CD4-positive, alpha-beta T cell treated with Interleukin-1 beta for 1 hour (primary cell): ENCODE results near the gene C18orf32.
A peak's percentile ranks its signal among the peaks of the same experiment; 100 is the strongest.
"Not testable (repeated sequence)": the region's sequence is repeated elsewhere in the genome, so short reads cannot be mapped to it uniquely, and the experiment has no call there.

Source experiments
- DNase-seq, 2 donors: peaks; one replicate each; pipeline ENCODE4 v3.0.0-alpha.2; 2020 to 2022

The C18orf32 gene

DNA sequence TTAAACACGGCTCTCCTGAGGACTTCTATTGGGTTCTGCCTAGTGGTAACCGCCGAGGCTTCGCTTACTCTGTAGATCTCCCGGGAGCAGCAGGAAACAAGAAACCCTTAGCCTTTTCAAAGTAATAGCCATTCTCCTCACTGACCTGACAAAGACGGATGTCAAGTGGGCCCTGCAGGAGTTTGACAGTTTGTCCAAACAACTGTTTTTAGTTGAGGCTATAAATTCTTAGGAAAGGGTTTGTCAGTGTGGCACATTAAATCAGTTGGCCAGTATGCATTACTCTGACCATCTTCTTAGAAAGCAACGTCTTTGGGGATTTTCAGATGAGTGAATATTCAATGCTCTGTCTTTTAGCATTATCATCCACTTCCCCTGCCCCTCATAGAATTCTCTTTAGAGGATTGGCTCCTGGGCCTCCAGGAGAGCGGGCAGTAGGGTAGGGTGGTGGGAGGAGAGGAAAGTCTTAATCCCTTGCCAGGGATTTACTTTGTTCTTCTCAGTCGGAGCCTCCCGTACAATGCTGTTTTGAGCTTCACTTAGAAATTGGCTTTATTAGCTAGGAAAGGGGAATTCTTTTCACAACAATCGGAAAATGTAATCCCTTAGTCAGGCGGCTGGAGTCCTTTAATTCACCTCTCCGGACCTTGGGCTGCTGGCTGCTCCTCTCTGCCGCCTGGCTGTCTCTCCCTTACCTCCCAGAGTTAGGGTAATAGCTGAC, 13.3 kb upstream of the C18orf32 start:
- DNase-seq, result no peak

DNA sequence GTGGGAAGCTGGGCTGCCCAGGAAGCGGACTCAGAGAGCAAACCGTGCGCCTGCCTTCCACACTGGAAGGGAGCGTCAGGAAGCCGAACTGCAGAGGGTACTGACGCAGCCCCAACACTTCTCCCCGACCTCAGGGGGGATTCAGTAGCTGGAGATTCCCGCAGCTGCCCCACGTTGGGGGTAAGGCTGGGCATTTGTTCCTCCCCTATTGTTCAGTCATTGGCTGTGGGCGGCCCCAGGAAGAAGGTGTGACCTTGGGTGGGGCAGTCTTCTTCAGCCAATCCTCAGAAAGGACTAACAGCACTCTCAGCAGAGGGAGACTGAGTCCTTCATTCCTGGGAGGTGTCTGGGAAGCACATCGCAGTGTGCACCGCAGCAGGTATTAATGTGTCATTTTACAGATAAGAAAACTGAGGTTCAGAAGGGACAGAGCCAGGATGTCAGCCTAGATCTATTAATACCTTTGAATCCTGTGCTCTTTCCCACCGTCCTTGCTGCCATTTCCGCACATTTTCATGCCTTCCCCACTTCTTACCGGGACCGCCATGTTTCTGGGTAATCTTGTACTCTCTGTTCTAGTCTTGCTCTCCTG, 12.1 kb upstream of the C18orf32 start:
- no peak for DNase-seq

DNA sequence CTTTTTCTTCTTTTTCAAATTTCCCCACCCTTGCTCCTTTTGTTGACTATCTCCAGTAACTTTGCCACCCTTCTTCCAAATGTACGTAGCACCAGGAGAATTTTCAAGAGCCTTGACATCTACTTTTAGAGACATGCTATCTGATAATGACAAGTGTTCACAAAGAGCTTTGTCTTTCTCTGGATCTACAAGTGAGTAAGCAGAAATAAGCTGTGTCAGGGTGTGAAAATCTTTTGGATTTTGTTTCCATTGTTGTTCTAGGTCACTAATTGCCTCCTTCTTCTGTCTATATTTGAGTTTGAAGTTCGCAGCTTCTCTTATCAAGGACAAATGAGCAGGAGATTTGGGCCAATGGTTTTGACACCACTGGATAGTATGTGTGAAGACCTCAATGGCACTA, 8.4 kb upstream of the C18orf32 start:
- DNase-seq, result no peak

GRCh38 chr18:49495076-49495475, 8.0 kb upstream of the C18orf32 start:
- no peak for DNase-seq

- no peak for DNase-seq
Measured at GRCh38 chr18:49494660-49495059, 7.6 kb upstream of the C18orf32 start.

GRCh38 chr18:49492694-49493033, 5.6 kb upstream of the C18orf32 start:
- DNase-seq, result no peak

DNA sequence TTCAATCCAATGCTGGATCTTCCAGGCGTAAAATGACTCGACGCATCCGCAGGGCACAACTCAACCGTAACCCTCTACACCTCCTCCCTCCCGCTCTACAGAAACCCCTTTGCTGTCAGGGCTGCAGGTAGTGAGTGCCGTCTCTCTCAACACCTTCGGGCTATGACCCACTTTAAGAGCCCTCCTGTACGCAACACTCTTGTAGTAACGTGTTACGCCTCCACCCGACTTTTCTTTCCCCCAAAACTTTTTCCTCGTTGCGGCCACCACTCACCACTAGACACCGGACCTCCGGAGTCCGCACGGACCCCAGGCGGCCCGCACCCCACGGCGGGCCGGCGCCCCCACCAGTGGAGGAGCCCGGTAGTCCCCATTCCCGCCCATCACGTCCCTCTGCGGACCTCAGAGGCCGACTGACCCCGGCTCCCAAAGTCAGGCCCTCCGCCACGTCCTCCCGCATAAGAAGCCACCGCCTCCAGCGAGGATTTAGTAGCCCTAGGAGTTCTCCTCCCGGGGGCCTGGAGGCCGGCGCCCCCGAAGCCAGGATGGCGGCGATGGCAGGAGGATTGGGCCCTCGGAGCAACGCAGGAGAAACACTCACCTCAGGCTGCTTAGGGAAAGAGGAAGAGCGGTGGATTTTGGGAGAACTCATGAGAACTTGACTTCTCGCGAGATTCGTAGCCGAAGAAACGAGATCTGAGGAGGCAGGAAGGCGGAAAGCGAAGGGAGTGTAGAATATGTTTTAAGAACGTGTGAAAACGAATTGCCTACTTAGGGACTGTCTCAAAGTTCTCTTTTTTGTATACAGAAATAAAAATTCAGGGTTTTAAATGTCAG, 5.0 kb upstream of the C18orf32 start, which contains the start of gene RPL17:
RPL17 (minus strand) TSS at position 609 of the 837 bp plus-strand sequence.
- peak; percentile 93 to 95 for DNase-seq

DNA sequence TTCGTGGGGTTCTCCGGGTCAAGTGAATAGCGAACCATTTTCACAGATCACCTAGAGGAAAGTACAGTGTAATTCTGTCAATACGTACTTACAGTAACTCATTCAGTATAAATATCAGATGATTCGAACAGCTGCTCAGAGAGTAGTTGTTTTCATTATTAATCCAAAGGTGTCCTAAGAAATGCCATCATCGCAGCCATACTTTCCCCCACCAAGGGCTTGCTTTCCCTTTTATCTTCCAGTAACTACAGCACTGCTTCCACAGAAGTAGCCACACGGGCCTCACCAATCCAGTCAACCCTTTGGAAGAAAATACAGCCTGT, 4.5 kb upstream of the C18orf32 start:
- DNase-seq, result no peak

GRCh38 chr18:49490246-49490762, 3.3 kb upstream of the C18orf32 start:
- DNase-seq, result peak in 1 of 2 donors; percentile 16

DNA sequence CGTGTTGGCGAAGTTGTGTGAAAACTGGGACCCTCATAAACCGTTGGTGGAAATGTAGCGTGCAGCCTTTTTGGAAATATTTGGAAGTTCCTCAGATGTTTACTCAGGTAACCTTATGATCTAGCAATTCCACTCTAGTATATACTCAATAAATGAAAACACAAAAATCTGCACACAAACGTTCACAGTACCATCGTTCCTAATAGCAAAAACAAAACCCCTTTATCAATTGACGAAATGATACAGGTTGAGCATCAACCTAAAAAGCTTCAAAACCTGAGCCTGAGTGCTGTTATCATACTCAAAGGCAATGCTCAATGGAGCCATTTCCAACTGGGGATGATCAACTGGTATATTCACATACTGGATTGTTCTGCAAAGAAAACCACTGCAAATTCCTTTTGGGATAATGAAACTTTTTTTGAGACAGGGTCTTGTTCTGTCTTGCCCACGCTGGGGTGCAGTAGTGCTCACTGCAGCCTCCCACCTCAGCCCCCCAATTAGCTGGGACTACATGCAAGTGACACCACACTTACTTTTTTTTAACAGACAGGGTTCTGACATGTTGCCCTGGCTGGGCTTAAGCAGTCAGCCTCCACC, 777 bp upstream of the C18orf32 start:
- peak in 1 of 2 donors; percentile 8 for DNase-seq

DNA sequence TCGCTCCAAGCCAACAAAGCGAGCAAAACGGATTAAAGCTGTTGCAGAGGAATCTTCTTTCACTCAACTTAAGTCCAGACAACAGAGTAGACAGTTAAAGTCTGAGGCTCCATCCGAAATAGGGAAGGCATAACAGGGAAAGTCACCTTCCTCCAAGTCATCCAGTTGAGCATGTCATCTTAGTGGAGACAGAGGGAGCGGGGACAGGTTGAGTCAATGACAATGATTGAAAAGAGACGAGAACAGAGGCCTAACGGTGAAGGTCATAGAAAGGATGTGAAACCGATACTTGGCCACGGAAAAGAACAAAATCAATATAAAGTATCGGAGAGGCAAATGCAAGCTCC, 455 bp downstream of the C18orf32 start:
- no peak for DNase-seq

DNA sequence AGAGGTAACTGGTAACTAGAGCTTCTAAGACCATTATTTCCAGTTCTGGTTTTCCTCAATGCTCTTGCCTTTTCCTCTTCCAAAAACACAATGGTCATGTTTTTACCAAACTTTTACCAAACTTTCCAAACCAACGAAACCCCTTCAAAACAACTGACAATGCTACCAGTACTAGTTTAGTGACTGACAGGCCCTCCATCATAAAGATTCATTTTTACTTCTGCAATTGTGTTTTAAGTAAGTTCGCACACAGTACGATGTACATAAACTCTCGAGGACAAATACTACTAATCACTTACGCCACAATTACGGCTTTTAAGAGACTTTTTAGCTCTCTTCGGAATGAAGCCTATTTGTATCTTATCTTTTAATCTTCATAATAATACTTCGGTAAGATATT, 900 bp downstream of the C18orf32 start:
- no peak for DNase-seq

- DNase-seq, result no peak
Measured at GRCh38 chr18:49483198-49483597, 3.8 kb downstream of the C18orf32 start.

DNA sequence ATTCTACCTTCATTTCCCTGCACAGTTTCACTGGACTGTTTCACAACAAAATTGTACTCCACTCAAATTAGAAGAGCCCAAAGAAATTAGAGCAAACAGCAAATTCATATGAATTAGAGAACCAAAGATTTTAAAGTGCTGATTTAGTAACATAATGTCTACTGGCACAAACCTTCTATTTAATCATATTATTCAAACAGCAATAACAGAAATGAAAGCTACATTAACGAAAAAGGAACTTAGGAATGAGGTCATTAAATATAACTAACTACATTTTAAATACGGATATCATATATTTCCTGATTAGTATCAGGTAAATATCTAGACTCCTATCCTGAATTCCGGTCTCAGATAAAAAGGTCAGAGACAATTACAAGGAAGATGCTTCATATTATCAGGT, 5.1 kb downstream of the C18orf32 start:
- no peak for DNase-seq

DNA sequence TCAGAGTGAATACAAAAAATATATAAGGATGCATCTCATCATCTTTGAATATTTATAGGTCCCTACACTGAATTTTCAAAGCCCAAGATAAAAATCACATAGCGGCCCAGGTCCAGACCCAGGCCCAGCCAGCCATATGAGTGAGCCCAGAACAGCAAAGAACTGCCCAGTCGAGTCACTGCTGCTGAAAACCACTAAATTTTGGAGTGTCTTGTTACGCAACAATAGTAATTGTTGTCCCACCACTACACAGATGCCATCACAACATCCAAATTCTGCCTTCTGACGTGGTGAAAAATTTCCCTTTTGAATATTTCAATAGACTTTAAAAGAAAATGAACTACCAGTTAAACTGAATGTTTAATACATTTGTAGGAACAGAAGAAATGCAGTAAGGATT, 5.7 kb downstream of the C18orf32 start:
- DNase-seq, result no peak

DNA sequence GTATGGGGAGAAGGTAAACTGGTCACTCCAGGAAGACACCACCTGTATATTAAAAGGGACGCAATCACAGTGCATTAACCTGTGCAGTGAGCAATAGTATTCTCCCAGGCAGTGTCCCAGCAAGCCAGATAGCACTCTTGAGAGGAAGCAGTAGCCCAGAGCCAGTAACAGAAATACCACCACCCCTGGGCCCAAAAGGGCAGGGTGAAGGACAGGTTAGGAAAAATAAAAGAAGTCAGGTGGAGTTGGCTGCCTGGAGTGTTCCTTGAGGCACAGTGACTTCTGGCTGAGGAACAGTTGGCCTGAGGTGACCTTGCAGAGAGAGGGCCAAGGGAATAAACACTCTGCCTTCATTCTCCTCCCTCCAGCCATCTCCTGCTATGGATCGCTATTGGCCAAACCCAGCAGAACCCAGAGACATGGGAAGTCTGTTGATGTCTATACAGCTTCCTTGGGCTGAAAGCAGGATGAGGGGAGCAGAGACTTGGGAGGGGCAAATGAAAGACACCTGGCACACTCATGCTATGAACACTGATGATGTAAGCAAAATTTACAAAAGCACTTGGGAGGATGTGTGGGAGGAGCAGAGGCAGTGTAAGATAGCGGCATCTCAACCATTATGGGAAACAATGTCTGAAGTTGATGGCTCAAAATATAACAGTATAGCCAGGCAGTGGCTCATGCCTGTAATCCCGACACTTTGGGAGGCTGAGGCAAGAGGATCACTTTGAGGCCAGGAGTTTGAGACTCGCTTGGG, 7.5 kb downstream of the C18orf32 start:
- no peak for DNase-seq

- DNase-seq, result peak in 1 of 2 donors; percentile 15
Measured at GRCh38 chr18:49476664-49477411, 10.2 kb downstream of the C18orf32 start.

DNA sequence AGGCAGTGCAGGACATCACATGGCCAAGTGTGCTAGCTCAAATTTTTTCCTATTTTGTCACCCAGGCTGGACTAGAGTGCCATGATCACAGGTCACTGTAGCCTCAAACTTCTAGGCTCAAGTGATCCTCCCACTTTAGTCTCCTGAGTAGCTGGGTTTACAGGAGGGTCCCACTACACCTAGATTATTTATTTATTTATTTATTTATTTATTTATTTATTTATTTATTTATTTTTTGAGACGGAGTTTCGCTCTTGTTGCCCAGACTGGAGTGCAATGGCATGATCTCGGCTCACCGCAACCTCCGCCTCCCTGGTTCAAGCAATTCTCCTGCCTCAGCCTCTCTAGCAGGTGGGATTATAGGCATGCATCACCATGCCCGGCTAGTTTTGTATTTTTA, 12.1 kb downstream of the C18orf32 start:
- not testable (repeated sequence) for DNase-seq

GRCh38 chr18:49473721-49474120, 13.3 kb downstream of the C18orf32 start:
- no peak for DNase-seq

DNA sequence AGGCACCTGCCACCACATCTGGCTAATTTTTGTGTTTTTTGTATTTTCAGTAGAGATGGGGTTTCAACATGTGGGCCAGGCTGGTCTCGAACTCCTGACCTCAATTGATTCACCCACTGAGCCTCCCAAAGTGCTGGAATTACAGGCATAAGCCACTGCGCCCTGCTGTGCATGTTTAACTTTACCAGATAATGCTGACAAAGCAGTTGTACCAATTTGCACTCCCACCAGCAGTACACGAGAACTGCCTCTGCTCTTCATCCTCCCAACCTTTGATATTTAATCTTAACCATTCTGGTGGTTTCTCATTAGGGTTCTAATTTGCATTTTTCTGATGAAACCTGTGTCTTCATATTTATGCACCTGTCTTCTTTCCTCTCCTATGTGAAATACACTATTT, 14.6 kb downstream of the C18orf32 start:
- no peak for DNase-seq

GRCh38 chr18:49471532-49471931, 15.5 kb downstream of the C18orf32 start:
- no peak for DNase-seq

GRCh38 chr18:49467599-49467998, 19.4 kb downstream of the C18orf32 start:
- no peak for DNase-seq
